EH (cell line): ENCODE results near the gene TBC1D9.
A peak's percentile ranks its signal among the peaks of the same experiment; 100 is the strongest.

ENCODE experiments used
- DNase-seq: peaks from one replicate; pipeline ENCODE4 v3.0.0-alpha.2; 2015; ENCODE audit warnings: low read depth

TBC1D9 gene

GRCh38 chr4:140617499-140618248 is 138.5 kb downstream of the TBC1D9 start:
- no peak for DNase-seq

GRCh38 chr4:140615451-140615850 is 140.7 kb downstream of the TBC1D9 start:
- no peak for DNase-seq

- DNase-seq = no peak
Observed at GRCh38 chr4:140612357-140612756, 143.8 kb downstream of the TBC1D9 start.

GRCh38 chr4:140611854-140612253 is 144.3 kb downstream of the TBC1D9 start:
- no peak for DNase-seq

GRCh38 chr4:140609548-140610425 is 146.4 kb downstream of the TBC1D9 start:
- DNase-seq = peak; percentile 59

- peak; percentile 2 for DNase-seq
Observed at GRCh38 chr4:140607852-140608251, 148.3 kb downstream of the TBC1D9 start.

GRCh38 chr4:140604544-140604943 is 151.6 kb downstream of the TBC1D9 start:
- DNase-seq = no peak

GRCh38 chr4:140603286-140603685 is 152.9 kb downstream of the TBC1D9 start:
- DNase-seq = no peak

GRCh38 chr4:140602714-140603113 is 153.5 kb downstream of the TBC1D9 start:
- DNase-seq = no peak

GRCh38 chr4:140600408-140600807 is 155.8 kb downstream of the TBC1D9 start:
- no peak for DNase-seq

- peak; percentile 12 for DNase-seq
Observed at GRCh38 chr4:140595065-140595464, 161.1 kb downstream of the TBC1D9 start.

- no peak for DNase-seq
Observed at GRCh38 chr4:140584439-140584838, 171.7 kb downstream of the TBC1D9 start.

- no peak for DNase-seq
Observed at GRCh38 chr4:140581078-140581477, 175.1 kb downstream of the TBC1D9 start.

GRCh38 chr4:140579278-140579677 is 176.9 kb downstream of the TBC1D9 start:
- no peak for DNase-seq

GRCh38 chr4:140575489-140575888 is 180.7 kb downstream of the TBC1D9 start:
- DNase-seq = no peak

- no peak for DNase-seq
Observed at GRCh38 chr4:140571620-140572019, 184.6 kb downstream of the TBC1D9 start.
